ENCODE measurements around the gene CCDC182. TPM values are rescaled to one million over a fixed set of nuclear protein-coding genes. Genes with fewer than 3 reads are reported as not detected.

The CCDC182 gene
- polyA plus RNA-seq, 4 donors: not detected

- Histone ChIP-seq H3K27ac (ENCODE audit: low read depth in 1 of 3, low read length in 2 of 3) (no peak overlapping the region), H3K4me1 (ENCODE audit: control insufficient read depth in 3 of 3, insufficient read depth in 2 of 3, low read depth in 1 of 3, low read length in 2 of 3) (peaks cover 0 to 10% (median 4%) of the 10 kb centered on the region in 3 donors), H3K9me3 (ENCODE audit: control insufficient read depth in 2 of 2, insufficient read depth in 1 of 2, low read depth in 1 of 2, low read length in 1 of 2) (no peaks in the 10 kb centered on the region), H3K36me3 (ENCODE audit: control insufficient read depth in 3 of 3, insufficient read depth in 2 of 3, low read depth in 1 of 3, low read length in 3 of 3) (no peaks in the 10 kb centered on the region), H3K4me3 (ENCODE audit: low read depth in 1 of 3, low read length in 3 of 3) (no peak overlapping the region), H3K27me3 (ENCODE audit: control insufficient read depth in 3 of 3, insufficient read depth in 3 of 3, low read length in 3 of 3) (peaks cover 0 to 20% (median 2%) of the 10 kb centered on the region in 3 donors)
- 54 to 73% (median 66%) methylated on average over 11 of the region's 11 CpGs for WGBS, 3 donors
- DNase-seq: peak in 1 of 2 donors; percentile 4
- no peak for FAIRE-seq
Observed at GRCh38 chr17:57781386-57782061, 36.4 kb upstream of the CCDC182 start.

GRCh38 chr17:57779706-57780105 is 34.6 kb upstream of the CCDC182 start:
- H3K27me3 ChIP-seq (ENCODE audit: control insufficient read depth in 3 of 3, insufficient read depth in 3 of 3, low read length in 3 of 3): peaks cover 0 to 24% (median 4%) of the 10 kb centered on the region in 3 donors
- no peaks in the 10 kb centered on the region for H3K9me3 ChIP-seq (ENCODE audit: control insufficient read depth in 2 of 2, insufficient read depth in 1 of 2, low read depth in 1 of 2, low read length in 1 of 2)
- no peak for FAIRE-seq
- no peak for DNase-seq
- 27 to 63% (median 56%) methylated on average over 2 of the region's 2 CpGs for WGBS, 3 donors
- no peak overlapping the region for H3K4me3 ChIP-seq (ENCODE audit: low read depth in 1 of 3, low read length in 3 of 3)
- H3K27ac ChIP-seq (ENCODE audit: low read depth in 1 of 3, low read length in 2 of 3): no peak overlapping the region
- peaks cover 0 to 10% (median 4%) of the 10 kb centered on the region in 3 donors for H3K4me1 ChIP-seq (ENCODE audit: control insufficient read depth in 3 of 3, insufficient read depth in 2 of 3, low read depth in 1 of 3, low read length in 2 of 3)
- H3K36me3 ChIP-seq (ENCODE audit: control insufficient read depth in 3 of 3, insufficient read depth in 2 of 3, low read depth in 1 of 3, low read length in 3 of 3): no peaks in the 10 kb centered on the region

- Histone ChIP-seq H3K4me3 (ENCODE audit: low read depth in 1 of 3, low read length in 3 of 3) (no peak overlapping the region), H3K36me3 (ENCODE audit: control insufficient read depth in 3 of 3, insufficient read depth in 2 of 3, low read depth in 1 of 3, low read length in 3 of 3) (no peaks in the 10 kb centered on the region), H3K4me1 (ENCODE audit: control insufficient read depth in 3 of 3, insufficient read depth in 2 of 3, low read depth in 1 of 3, low read length in 2 of 3) (peaks cover 0 to 8% (median 4%) of the 10 kb centered on the region in 3 donors), H3K9me3 (ENCODE audit: control insufficient read depth in 2 of 2, insufficient read depth in 1 of 2, low read depth in 1 of 2, low read length in 1 of 2) (no peaks in the 10 kb centered on the region), H3K27me3 (ENCODE audit: control insufficient read depth in 3 of 3, insufficient read depth in 3 of 3, low read length in 3 of 3) (peaks cover 0 to 27% (median 5%) of the 10 kb centered on the region in 3 donors), H3K27ac (ENCODE audit: low read depth in 1 of 3, low read length in 2 of 3) (no peak overlapping the region)
- WGBS, 3 donors: 75 to 81% (median 80%) methylated on average over 6 of the region's 6 CpGs
- FAIRE-seq (no peak), DNase-seq (no peak)
Observed at GRCh38 chr17:57778306-57778705, 33.2 kb upstream of the CCDC182 start.

- no peak for DNase-seq
- H3K36me3 ChIP-seq (ENCODE audit: control insufficient read depth in 3 of 3, insufficient read depth in 2 of 3, low read depth in 1 of 3, low read length in 3 of 3): no peaks in the 10 kb centered on the region
- no peak overlapping the region for H3K27ac ChIP-seq (ENCODE audit: low read depth in 1 of 3, low read length in 2 of 3)
- no peak for FAIRE-seq
- H3K27me3 ChIP-seq (ENCODE audit: control insufficient read depth in 3 of 3, insufficient read depth in 3 of 3, low read length in 3 of 3): peaks cover 0 to 27% (median 5%) of the 10 kb centered on the region in 3 donors
- no peak overlapping the region for H3K4me3 ChIP-seq (ENCODE audit: low read depth in 1 of 3, low read length in 3 of 3)
- no peaks in the 10 kb centered on the region for H3K9me3 ChIP-seq (ENCODE audit: control insufficient read depth in 2 of 2, insufficient read depth in 1 of 2, low read depth in 1 of 2, low read length in 1 of 2)
- no peaks in the 10 kb centered on the region for H3K4me1 ChIP-seq (ENCODE audit: control insufficient read depth in 3 of 3, insufficient read depth in 2 of 3, low read depth in 1 of 3, low read length in 2 of 3)
- 86 to 90% (median 88%) methylated on average over 12 of the region's 12 CpGs for WGBS, 3 donors
Observed at GRCh38 chr17:57776366-57776765, 31.3 kb upstream of the CCDC182 start.

GRCh38 chr17:57774872-57775271 is 29.8 kb upstream of the CCDC182 start:
- Histone ChIP-seq H3K27me3 (ENCODE audit: control insufficient read depth in 3 of 3, insufficient read depth in 3 of 3, low read length in 3 of 3) (peaks cover 0 to 33% (median 2%) of the 10 kb centered on the region in 3 donors), H3K4me3 (ENCODE audit: low read depth in 1 of 3, low read length in 3 of 3) (no peak overlapping the region), H3K4me1 (ENCODE audit: control insufficient read depth in 3 of 3, insufficient read depth in 2 of 3, low read depth in 1 of 3, low read length in 2 of 3) (no peaks in the 10 kb centered on the region), H3K27ac (ENCODE audit: low read depth in 1 of 3, low read length in 2 of 3) (no peak overlapping the region), H3K9me3 (ENCODE audit: control insufficient read depth in 2 of 2, insufficient read depth in 1 of 2, low read depth in 1 of 2, low read length in 1 of 2) (no peaks in the 10 kb centered on the region), H3K36me3 (ENCODE audit: control insufficient read depth in 3 of 3, insufficient read depth in 2 of 3, low read depth in 1 of 3, low read length in 3 of 3) (no peaks in the 10 kb centered on the region)
- DNase-seq: no peak
- no peak for FAIRE-seq
- WGBS, 3 donors: 81 to 90% (median 89%) methylated on average over 4 of the region's 4 CpGs

- DNase-seq (no peak), FAIRE-seq (no peak)
- Histone ChIP-seq H3K9me3 (ENCODE audit: control insufficient read depth in 2 of 2, insufficient read depth in 1 of 2, low read depth in 1 of 2, low read length in 1 of 2) (no peaks in the 10 kb centered on the region), H3K4me1 (ENCODE audit: control insufficient read depth in 3 of 3, insufficient read depth in 2 of 3, low read depth in 1 of 3, low read length in 2 of 3) (no peaks in the 10 kb centered on the region), H3K27me3 (ENCODE audit: control insufficient read depth in 3 of 3, insufficient read depth in 3 of 3, low read length in 3 of 3) (peaks cover 0 to 41% (median 4%) of the 10 kb centered on the region in 3 donors), H3K36me3 (ENCODE audit: control insufficient read depth in 3 of 3, insufficient read depth in 2 of 3, low read depth in 1 of 3, low read length in 3 of 3) (no peaks in the 10 kb centered on the region), H3K4me3 (ENCODE audit: low read depth in 1 of 3, low read length in 3 of 3) (no peak overlapping the region), H3K27ac (ENCODE audit: low read depth in 1 of 3, low read length in 2 of 3) (no peak overlapping the region)
- WGBS, 3 donors: 61 to 71% (median 64%) methylated on average over 4 of the region's 4 CpGs
Observed at GRCh38 chr17:57773557-57773956, 28.5 kb upstream of the CCDC182 start.

GRCh38 chr17:57772774-57773173 is 27.7 kb upstream of the CCDC182 start:
- DNase-seq (no peak), FAIRE-seq (no peak)
- H3K27me3 ChIP-seq (ENCODE audit: control insufficient read depth in 3 of 3, insufficient read depth in 3 of 3, low read length in 3 of 3): peaks cover 0 to 49% (median 4%) of the 10 kb centered on the region in 3 donors
- no peak overlapping the region for H3K4me3 ChIP-seq (ENCODE audit: low read depth in 1 of 3, low read length in 3 of 3)
- 67 to 76% (median 70%) methylated on average over 7 of the region's 7 CpGs for WGBS, 3 donors
- H3K9me3 ChIP-seq (ENCODE audit: control insufficient read depth in 2 of 2, insufficient read depth in 1 of 2, low read depth in 1 of 2, low read length in 1 of 2): no peaks in the 10 kb centered on the region
- no peak overlapping the region for H3K27ac ChIP-seq (ENCODE audit: low read depth in 1 of 3, low read length in 2 of 3)
- no peaks in the 10 kb centered on the region for H3K4me1 ChIP-seq (ENCODE audit: control insufficient read depth in 3 of 3, insufficient read depth in 2 of 3, low read depth in 1 of 3, low read length in 2 of 3)
- H3K36me3 ChIP-seq (ENCODE audit: control insufficient read depth in 3 of 3, insufficient read depth in 2 of 3, low read depth in 1 of 3, low read length in 3 of 3): no peaks in the 10 kb centered on the region

- Histone ChIP-seq H3K27me3 (ENCODE audit: control insufficient read depth in 3 of 3, insufficient read depth in 3 of 3, low read length in 3 of 3) (peaks cover 0 to 34% (median 2%) of the 10 kb centered on the region in 3 donors), H3K4me3 (ENCODE audit: low read depth in 1 of 3, low read length in 3 of 3) (no peak overlapping the region), H3K9me3 (ENCODE audit: control insufficient read depth in 2 of 2, insufficient read depth in 1 of 2, low read depth in 1 of 2, low read length in 1 of 2) (no peaks in the 10 kb centered on the region), H3K36me3 (ENCODE audit: control insufficient read depth in 3 of 3, insufficient read depth in 2 of 3, low read depth in 1 of 3, low read length in 3 of 3) (no peaks in the 10 kb centered on the region), H3K27ac (ENCODE audit: low read depth in 1 of 3, low read length in 2 of 3) (no peak overlapping the region), H3K4me1 (ENCODE audit: control insufficient read depth in 3 of 3, insufficient read depth in 2 of 3, low read depth in 1 of 3, low read length in 2 of 3) (no peaks in the 10 kb centered on the region)
- DNase-seq (no peak), FAIRE-seq (no peak)
- 61 to 78% (median 67%) methylated on average over 6 of the region's 6 CpGs for WGBS, 3 donors
Observed at GRCh38 chr17:57767561-57767960, 22.5 kb upstream of the CCDC182 start.

All from small intestine (tissue), 7 donors.